NK-92 treated with Interleukin-12 subunit alpha and Interleukin-12 subunit beta, amount 100 ng/mL, for 24 hours (cell line): ENCODE data around the gene HDAC8.

Experiments
- DNase-seq: peaks from one replicate; lab custom pipeline; 2025; lab: John Stamatoyannopoulos, UW

Gene HDAC8

GRCh38 chrX:72294497-72294896, 278.1 kb downstream of the HDAC8 start:
- no peak for DNase-seq

- DNase-seq: no peak
These were observed 290.3 kb downstream of the HDAC8 start for GRCh38 chrX:72282302-72282701.

GRCh38 chrX:72280321-72280845, 292.3 kb downstream of the HDAC8 start:
- DNase-seq: no peak
